Parathyroid adenoma (tissue), 2 donors: ENCODE data around the gene TIAM2.
A peak's percentile ranks its signal among the peaks of the same experiment; 100 is the strongest.

Experiments used
- H2AFZ ChIP-seq: fragments of 300-600 bp; sonication (generic); one replicate; pipeline ENCODE4 v1.7.0; 2017; ENCODE audit warnings: antibody characterized with exemption, mild to moderate bottlenecking
- H3K27ac ChIP-seq: fragments of 300-600 bp; sonication (generic); one replicate; pipeline ENCODE4 v1.7.0; 2017
- H3K27me3 ChIP-seq: fragments of 300-600 bp; sonication (generic); one replicate; pipeline ENCODE4 v1.7.0; 2017; ENCODE audit warnings: low read length; ENCODE audit not compliant: control insufficient read depth, insufficient read depth
- H3K36me3 ChIP-seq: fragments of 300-600 bp; sonication (generic); one replicate; pipeline ENCODE4 v1.7.0; 2017; ENCODE audit warnings: low read length; ENCODE audit not compliant: control insufficient read depth, insufficient read depth
- H3K4me1 ChIP-seq: fragments of 300-600 bp; sonication (generic); one replicate; pipeline ENCODE4 v1.7.0; 2017; ENCODE audit warnings: control low read depth
- H3K4me2 ChIP-seq: fragments of 300-600 bp; sonication (generic); one replicate; pipeline ENCODE4 v1.7.0; 2017; ENCODE audit warnings: low read length
- H3K4me3 ChIP-seq: fragments of 300-600 bp; sonication (generic); one replicate; pipeline ENCODE4 v1.7.0; 2017; ENCODE audit warnings: low read depth, low read length
- H3K79me2 ChIP-seq: fragments of 300-600 bp; sonication (generic); one replicate; pipeline ENCODE4 v1.7.0; 2017; ENCODE audit warnings: control low read depth
- H3K9ac ChIP-seq: fragments of 300-600 bp; sonication (generic); one replicate; pipeline ENCODE4 v1.7.0; 2017; ENCODE audit warnings: mild to moderate bottlenecking
- H3K9me3 ChIP-seq: fragments of 300-600 bp; sonication (generic); one replicate; pipeline ENCODE4 v1.7.0; 2017; ENCODE audit warnings: low read length; ENCODE audit not compliant: control insufficient read depth
- TF ChIP-seq, protein P1 (sequence below): fragments of 300-600 bp; sonication (generic); IDR thresholded peaks from one replicate; pipeline ENCODE4 v1.7.0; 2017; ENCODE audit warnings: antibody characterized with exemption, mild to moderate bottlenecking
- donor health status: primary hyperparathyroidism.

The TIAM2 gene

DNA sequence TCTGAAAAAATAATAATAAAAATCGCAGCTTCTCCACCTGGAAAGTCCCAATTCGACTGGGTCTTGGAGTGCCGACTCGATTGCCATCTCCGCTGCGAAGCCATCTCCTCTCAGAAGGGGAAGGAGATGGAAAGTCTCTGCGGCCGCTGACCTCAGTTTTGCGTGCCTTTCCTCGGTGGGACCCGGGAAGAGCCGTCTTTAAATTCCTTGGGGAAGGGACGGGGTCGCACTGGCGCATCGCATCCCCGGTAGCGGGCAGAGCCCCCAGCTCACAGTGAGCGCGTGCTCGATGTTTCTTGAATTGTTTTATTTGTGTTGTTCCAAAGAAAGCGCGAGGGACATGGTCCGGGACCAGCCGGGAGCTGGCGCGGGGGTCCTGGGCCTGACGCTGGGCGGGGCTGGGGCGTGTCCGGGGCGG is 270 bp upstream of the TIAM2 start:
- H3K79me2 ChIP-seq: no peaks in the 10 kb centered on the region
- TF ChIP-seq, protein P1, sequence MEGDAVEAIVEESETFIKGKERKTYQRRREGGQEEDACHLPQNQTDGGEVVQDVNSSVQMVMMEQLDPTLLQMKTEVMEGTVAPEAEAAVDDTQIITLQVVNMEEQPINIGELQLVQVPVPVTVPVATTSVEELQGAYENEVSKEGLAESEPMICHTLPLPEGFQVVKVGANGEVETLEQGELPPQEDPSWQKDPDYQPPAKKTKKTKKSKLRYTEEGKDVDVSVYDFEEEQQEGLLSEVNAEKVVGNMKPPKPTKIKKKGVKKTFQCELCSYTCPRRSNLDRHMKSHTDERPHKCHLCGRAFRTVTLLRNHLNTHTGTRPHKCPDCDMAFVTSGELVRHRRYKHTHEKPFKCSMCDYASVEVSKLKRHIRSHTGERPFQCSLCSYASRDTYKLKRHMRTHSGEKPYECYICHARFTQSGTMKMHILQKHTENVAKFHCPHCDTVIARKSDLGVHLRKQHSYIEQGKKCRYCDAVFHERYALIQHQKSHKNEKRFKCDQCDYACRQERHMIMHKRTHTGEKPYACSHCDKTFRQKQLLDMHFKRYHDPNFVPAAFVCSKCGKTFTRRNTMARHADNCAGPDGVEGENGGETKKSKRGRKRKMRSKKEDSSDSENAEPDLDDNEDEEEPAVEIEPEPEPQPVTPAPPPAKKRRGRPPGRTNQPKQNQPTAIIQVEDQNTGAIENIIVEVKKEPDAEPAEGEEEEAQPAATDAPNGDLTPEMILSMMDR: no peak
- no peak overlapping the region for H3K4me2 ChIP-seq
- H3K27ac ChIP-seq: no peak overlapping the region
- no peak overlapping the region for H3K9ac ChIP-seq
- H2AFZ ChIP-seq: no peak overlapping the region
- H3K4me1 ChIP-seq: no peaks in the 10 kb centered on the region
- H3K27me3 ChIP-seq: no peaks in the 10 kb centered on the region
- H3K36me3 ChIP-seq: no peaks in the 10 kb centered on the region
- no peaks in the 10 kb centered on the region for H3K9me3 ChIP-seq
- no peak overlapping the region for H3K4me3 ChIP-seq

DNA sequence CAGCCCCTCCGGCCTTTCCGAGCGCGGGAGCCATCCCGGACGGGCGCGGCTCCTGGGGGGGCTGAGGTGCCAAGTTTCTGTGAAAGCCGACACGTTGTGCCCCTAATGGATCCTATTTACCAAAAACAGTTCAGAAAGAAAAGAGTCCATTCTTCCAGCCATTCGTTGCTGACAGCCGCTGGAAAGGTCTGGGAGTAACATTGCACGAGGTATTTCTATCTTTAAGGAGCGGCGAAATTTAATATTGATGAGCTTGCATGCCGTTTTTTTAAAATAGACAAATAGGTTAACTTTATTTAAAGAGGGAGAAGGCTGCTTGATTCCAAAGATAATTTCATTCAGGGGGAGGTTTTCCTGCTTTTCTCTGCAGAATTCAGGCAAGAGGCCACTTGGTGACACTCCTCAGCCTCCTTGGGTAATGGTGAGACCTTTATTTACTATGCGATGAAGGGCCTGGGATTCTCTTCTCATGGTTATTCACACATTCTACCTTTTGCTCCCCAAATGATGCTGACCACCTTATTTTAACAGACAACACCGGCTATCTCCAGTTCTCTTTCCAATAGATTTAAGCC is 988 bp downstream of the TIAM2 start:
- Histone ChIP-seq H3K4me3 (peak overlapping the region; percentile 20), H3K4me2 (peak overlapping the region; percentile 74), H3K36me3 (no peaks in the 10 kb centered on the region), H3K4me1 (no peaks in the 10 kb centered on the region), H3K27me3 (no peaks in the 10 kb centered on the region), H3K9me3 (no peaks in the 10 kb centered on the region), H2AFZ (peak overlapping the region; percentile 19), H3K79me2 (no peaks in the 10 kb centered on the region), H3K9ac (no peak overlapping the region), H3K27ac (no peak overlapping the region)
- TF ChIP-seq, protein P1: no peak

DNA sequence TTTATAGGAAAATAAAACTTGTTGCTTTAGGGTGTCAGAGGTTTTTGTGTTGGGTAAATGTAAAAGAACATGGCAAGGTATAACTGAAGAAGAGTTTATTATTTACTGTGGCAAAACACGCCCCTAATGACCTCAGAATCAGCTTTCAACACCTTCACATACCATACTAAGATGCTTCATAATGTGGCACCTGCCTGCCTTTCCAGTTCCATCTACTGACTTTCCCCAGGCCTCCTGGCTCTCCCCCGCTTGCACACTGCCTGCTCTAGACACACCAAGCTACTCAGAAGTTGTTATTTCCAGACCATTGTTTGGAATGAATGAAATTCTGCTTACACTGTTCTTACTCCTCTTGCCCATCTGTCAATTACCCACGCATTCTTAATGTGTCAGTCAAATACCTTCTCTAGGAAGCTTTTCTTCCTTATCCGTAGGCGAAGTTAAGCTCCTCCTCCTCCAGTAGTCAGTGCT is 1.8 kb downstream of the TIAM2 start:
- no peaks in the 10 kb centered on the region for H3K36me3 ChIP-seq
- H3K27ac ChIP-seq: no peak overlapping the region
- H3K4me1 ChIP-seq: no peaks in the 10 kb centered on the region
- H3K27me3 ChIP-seq: no peaks in the 10 kb centered on the region
- H3K4me2 ChIP-seq: no peak overlapping the region
- H2AFZ ChIP-seq: no peak overlapping the region
- H3K9ac ChIP-seq: no peak overlapping the region
- TF ChIP-seq, protein P1: no peak
- H3K79me2 ChIP-seq: no peaks in the 10 kb centered on the region
- no peak overlapping the region for H3K4me3 ChIP-seq
- no peaks in the 10 kb centered on the region for H3K9me3 ChIP-seq

DNA sequence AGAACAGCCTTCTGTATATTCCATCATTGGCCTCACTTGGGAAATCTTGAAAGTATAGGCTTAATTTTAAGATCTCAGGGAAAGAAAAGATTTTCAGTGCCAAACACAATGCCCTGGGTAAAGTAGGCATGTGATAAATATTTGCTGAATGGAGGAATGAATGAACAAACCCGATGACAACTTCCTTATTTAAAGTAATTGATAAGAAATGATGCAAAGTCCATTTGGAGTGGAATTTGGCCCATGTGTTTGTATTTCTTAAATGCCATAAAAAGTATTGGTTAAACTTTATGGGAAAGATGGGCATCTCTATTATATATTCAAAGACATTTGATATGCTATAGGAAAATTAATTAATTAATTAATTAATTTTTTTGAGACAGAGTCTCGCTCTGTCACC is 3.7 kb downstream of the TIAM2 start:
- Histone ChIP-seq H3K4me1 (no peaks in the 10 kb centered on the region), H2AFZ (no peak overlapping the region), H3K4me3 (no peak overlapping the region), H3K9ac (no peak overlapping the region), H3K27ac (no peak overlapping the region), H3K36me3 (no peaks in the 10 kb centered on the region), H3K9me3 (no peaks in the 10 kb centered on the region), H3K4me2 (no peak overlapping the region), H3K79me2 (no peaks in the 10 kb centered on the region), H3K27me3 (no peaks in the 10 kb centered on the region)
- TF ChIP-seq, protein P1: no peak

DNA sequence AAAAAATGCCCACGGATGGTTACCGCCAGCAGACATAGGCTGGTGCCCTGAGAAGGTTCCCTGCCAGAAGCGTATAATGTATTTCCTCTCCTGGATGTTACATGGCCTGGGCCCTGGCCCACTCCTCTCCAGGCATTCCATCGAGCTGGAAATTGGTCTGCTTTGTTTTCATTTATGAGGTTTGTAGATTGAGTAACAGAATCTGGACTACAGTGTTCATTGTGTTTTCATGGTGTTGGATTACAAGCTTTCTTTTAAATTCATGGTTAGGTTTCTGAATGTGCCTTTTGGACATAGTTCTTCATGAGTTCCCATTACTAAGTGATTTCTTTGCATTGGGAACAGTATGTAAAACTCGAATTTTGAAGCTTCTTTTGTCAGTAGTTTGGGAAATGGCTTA is 6.4 kb downstream of the TIAM2 start:
- H3K9me3 ChIP-seq: no peaks in the 10 kb centered on the region
- H2AFZ ChIP-seq: no peak overlapping the region
- H3K4me2 ChIP-seq: no peak overlapping the region
- no peak overlapping the region for H3K27ac ChIP-seq
- H3K27me3 ChIP-seq: no peaks in the 10 kb centered on the region
- no peaks in the 10 kb centered on the region for H3K79me2 ChIP-seq
- no peak overlapping the region for H3K9ac ChIP-seq
- TF ChIP-seq, protein P1: no peak
- no peaks in the 10 kb centered on the region for H3K4me1 ChIP-seq
- no peaks in the 10 kb centered on the region for H3K36me3 ChIP-seq
- no peak overlapping the region for H3K4me3 ChIP-seq
